ENCODE results near the gene EIF3K. TPM values are rescaled to one million over a fixed set of nuclear protein-coding genes. Genes with fewer than 3 reads are reported as not detected.

EIF3K gene
- total RNA-seq, 4 donors from 2014 or later = 392 to 489 (median 414) TPM

DNA sequence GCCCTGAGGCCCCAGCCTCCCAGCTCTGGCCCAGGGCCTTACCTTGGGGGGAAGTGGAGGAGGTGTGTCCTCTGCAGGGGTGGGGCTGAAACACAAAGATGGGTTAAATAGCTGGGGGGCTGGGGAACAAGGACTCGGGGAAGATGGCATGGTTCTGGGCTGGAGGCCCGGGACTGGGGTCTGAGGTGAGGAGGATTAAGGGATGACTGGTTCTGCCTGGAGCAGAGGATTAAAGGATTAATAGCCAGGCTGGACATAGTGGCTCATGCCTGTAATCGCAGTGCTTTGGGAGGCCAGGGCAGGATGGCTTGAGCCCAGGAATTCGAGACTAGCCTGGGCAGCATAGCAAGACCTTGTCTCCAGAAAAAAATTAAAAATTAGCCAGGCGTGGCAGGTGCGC, 12.9 kb upstream of the EIF3K start:
- Histone ChIP-seq H3K4me1 (no peaks in the 10 kb centered on the region), H3K27ac (no peak overlapping the region), H3K4me3 (no peak overlapping the region), H3K36me3 (no peaks in the 10 kb centered on the region), H3K27me3 (peaks cover 12% of the 10 kb centered on the region), H3K9me3 (no peaks in the 10 kb centered on the region)
- WGBS, 2 donors (ENCODE audit: low coverage in 1 of 2) = 63 to 80% methylated on average over 1 to 4 of the region's 6 CpGs
- no peak for ATAC-seq
- TF ChIP-seq POLR2AphosphoS5 (IDR thresholded peaks at IDR 0.05) (no peak), CTCF (IDR thresholded peaks at IDR 0.05) (no peak), POLR2A (IDR thresholded peaks at IDR 0.05) (no peak), EP300 (IDR thresholded peaks at IDR 0.05) (no peak)

GRCh38 chr19:38614289-38614688, 4.7 kb upstream of the EIF3K start:
- no peak for ATAC-seq
- TF ChIP-seq POLR2AphosphoS5 (IDR thresholded peaks at IDR 0.05) (no peak), EP300 (IDR thresholded peaks at IDR 0.05) (no peak), CTCF (IDR thresholded peaks at IDR 0.05) (no peak), POLR2A (IDR thresholded peaks at IDR 0.05) (no peak)
- Histone ChIP-seq H3K4me1 (peaks cover 0 to 12% (median 7%) of the 10 kb centered on the region in 3 donors), H3K27me3 (no peaks in the 10 kb centered on the region), H3K36me3 (no peaks in the 10 kb centered on the region), H3K9me3 (no peaks in the 10 kb centered on the region), H3K27ac (no peak overlapping the region), H3K4me3 (no peak overlapping the region)
- 93% methylated on average over 2 of the region's 3 CpGs; no CpG with 5 or more reads in 1 of the 2 donors for WGBS, 2 donors (ENCODE audit: low coverage in 1 of 2)

GRCh38 chr19:38615007-38615581, 3.9 kb upstream of the EIF3K start:
- Histone ChIP-seq H3K36me3 (peaks cover 0 to under 1% of the 10 kb centered on the region in 2 donors), H3K9me3 (no peaks in the 10 kb centered on the region), H3K27me3 (no peaks in the 10 kb centered on the region), H3K4me1 (peaks cover 3 to 19% (median 13%) of the 10 kb centered on the region in 3 donors), H3K27ac (no peak overlapping the region), H3K4me3 (no peak overlapping the region)
- no peak for ATAC-seq
- no peak for TF ChIP-seq POLR2A (IDR thresholded peaks at IDR 0.05)
- TF ChIP-seq EP300 (IDR thresholded peaks at IDR 0.05) = no peak
- TF ChIP-seq CTCF (IDR thresholded peaks at IDR 0.05) = no peak
- no peak for TF ChIP-seq POLR2AphosphoS5 (IDR thresholded peaks at IDR 0.05)
- 76 to 82% methylated on average over 4 to 5 of the region's 7 CpGs for WGBS, 2 donors (ENCODE audit: low coverage in 1 of 2)

DNA sequence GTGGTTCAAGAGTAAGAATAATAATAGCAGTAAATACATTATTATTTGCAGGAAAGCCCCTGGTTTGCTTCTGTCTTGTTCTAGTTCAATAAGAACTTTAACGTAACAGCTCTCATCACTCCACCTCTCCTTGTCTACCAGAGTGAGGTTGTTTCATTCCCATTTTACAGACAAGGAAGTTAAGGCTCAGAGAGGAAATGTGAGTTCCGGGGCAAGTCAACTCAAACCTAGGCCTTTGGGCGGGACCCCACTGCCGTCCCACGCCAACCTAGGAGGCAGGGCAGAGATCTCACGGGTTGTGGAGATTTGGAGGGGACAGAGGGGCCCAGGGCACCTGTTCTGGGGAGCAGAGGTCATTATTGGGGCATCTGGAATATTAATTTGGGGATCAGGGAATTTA, 2.7 kb upstream of the EIF3K start:
- Histone ChIP-seq H3K4me1 (peaks cover 3 to 30% (median 14%) of the 10 kb centered on the region in 3 donors), H3K4me3 (no peak overlapping the region), H3K27ac (no peak overlapping the region), H3K27me3 (no peaks in the 10 kb centered on the region), H3K9me3 (no peaks in the 10 kb centered on the region), H3K36me3 (peaks cover 0 to 13% of the 10 kb centered on the region in 2 donors)
- ATAC-seq = no peak
- TF ChIP-seq POLR2AphosphoS5 (IDR thresholded peaks at IDR 0.05) (no peak), CTCF (IDR thresholded peaks at IDR 0.05) (no peak), POLR2A (IDR thresholded peaks at IDR 0.05) (no peak), EP300 (IDR thresholded peaks at IDR 0.05) (no peak)
- WGBS, 2 donors (ENCODE audit: low coverage in 1 of 2) = 94 to 100% methylated on average over 1 to 6 of the region's 6 CpGs

DNA sequence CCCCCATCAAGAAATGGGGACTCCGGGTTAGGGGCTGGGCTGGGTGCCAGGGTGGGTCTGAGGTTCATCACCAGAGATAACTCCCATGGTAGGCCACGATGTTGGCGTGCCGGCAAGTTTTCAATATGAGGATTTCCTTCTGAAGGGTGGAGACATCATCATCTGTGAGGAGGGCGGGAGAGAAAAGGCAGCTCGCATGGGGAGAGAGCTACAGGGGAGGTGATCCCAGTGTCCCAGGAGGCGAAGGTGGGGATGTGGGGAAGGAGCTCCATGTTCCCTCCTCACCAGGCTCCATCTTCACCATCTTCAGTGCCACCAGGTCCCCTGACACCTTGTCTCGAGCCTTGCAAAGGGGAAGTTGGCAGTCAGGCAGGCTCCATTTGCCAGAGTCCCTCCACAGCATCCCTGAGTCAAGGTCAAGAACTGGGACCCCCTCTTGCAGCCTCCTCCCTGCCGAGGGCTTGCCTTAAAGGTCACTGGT, 1.7 kb upstream of the EIF3K start:
- Histone ChIP-seq H3K27me3 (no peaks in the 10 kb centered on the region), H3K4me3 (peak overlapping the region in 1 of 2 donors; percentile 62), H3K36me3 (peaks cover 0 to 23% of the 10 kb centered on the region in 2 donors), H3K9me3 (no peaks in the 10 kb centered on the region), H3K27ac (peak overlapping the region in 2 of 4 donors; percentile 84 to 91), H3K4me1 (peaks cover 3 to 34% (median 14%) of the 10 kb centered on the region in 3 donors)
- WGBS, 2 donors (ENCODE audit: low coverage in 1 of 2) = 68 to 81% methylated on average over 5 of the region's 9 CpGs
- TF ChIP-seq POLR2A (IDR thresholded peaks at IDR 0.05) (no peak), EP300 (IDR thresholded peaks at IDR 0.05) (no peak), CTCF (IDR thresholded peaks at IDR 0.05) (no peak), POLR2AphosphoS5 (IDR thresholded peaks at IDR 0.05) (no peak)
- no peak for ATAC-seq
